ENCODE data around the gene ATXN1.

Gene ATXN1

DNA sequence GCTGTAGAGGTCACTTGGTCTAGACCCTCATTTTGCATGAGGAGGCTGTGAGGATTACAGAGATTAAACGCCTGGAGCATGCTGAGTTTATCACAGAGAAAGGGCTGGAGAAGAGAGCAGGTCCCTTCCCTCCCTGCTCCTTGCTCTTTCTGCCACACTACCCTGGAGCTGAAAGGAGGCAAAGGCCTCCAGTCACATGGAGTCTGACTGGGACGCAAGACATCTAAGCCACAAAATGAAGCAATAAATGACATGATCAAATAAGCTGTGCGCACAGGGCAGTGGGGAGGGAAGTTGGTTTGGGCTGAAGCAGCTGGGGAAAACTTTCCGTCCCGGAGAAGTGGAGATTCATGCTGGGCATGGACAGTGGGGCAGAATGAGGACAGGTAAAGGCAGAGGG is 33.3 kb downstream of the ATXN1 start:
- peaks cover 35% of the 10 kb centered on the region for H3K4me1 ChIP-seq (ENCODE audit: low read depth, poor library complexity, severe bottlenecking)
- no peak overlapping the region for H3K4me3 ChIP-seq (IDR thresholded peaks at IDR 0.05; ENCODE audit: insufficient read depth, low read depth, low read length)
- H3K27me3 ChIP-seq (ENCODE audit: insufficient read depth, low read depth), result no peaks in the 10 kb centered on the region
- no peak overlapping the region for H2AFZ ChIP-seq (ENCODE audit: low read depth)
- no peaks in the 10 kb centered on the region for H4K20me1 ChIP-seq (ENCODE audit: insufficient read depth)
- no peak overlapping the region for H3K9ac ChIP-seq
- H3K4me2 ChIP-seq, result no peak overlapping the region
- no peak overlapping the region for H3K27ac ChIP-seq
- H3K79me2 ChIP-seq (ENCODE audit: insufficient read depth, low read depth), result peaks cover 6% of the 10 kb centered on the region; the same call in 1 of the 2 replicates
- TF ChIP-seq, protein P1, sequence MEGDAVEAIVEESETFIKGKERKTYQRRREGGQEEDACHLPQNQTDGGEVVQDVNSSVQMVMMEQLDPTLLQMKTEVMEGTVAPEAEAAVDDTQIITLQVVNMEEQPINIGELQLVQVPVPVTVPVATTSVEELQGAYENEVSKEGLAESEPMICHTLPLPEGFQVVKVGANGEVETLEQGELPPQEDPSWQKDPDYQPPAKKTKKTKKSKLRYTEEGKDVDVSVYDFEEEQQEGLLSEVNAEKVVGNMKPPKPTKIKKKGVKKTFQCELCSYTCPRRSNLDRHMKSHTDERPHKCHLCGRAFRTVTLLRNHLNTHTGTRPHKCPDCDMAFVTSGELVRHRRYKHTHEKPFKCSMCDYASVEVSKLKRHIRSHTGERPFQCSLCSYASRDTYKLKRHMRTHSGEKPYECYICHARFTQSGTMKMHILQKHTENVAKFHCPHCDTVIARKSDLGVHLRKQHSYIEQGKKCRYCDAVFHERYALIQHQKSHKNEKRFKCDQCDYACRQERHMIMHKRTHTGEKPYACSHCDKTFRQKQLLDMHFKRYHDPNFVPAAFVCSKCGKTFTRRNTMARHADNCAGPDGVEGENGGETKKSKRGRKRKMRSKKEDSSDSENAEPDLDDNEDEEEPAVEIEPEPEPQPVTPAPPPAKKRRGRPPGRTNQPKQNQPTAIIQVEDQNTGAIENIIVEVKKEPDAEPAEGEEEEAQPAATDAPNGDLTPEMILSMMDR (conservative IDR thresholded peaks at IDR 0.05; ENCODE audit: low read depth, low read length), result no peak
- H3K36me3 ChIP-seq (ENCODE audit: insufficient read depth), result no peaks in the 10 kb centered on the region

DNA sequence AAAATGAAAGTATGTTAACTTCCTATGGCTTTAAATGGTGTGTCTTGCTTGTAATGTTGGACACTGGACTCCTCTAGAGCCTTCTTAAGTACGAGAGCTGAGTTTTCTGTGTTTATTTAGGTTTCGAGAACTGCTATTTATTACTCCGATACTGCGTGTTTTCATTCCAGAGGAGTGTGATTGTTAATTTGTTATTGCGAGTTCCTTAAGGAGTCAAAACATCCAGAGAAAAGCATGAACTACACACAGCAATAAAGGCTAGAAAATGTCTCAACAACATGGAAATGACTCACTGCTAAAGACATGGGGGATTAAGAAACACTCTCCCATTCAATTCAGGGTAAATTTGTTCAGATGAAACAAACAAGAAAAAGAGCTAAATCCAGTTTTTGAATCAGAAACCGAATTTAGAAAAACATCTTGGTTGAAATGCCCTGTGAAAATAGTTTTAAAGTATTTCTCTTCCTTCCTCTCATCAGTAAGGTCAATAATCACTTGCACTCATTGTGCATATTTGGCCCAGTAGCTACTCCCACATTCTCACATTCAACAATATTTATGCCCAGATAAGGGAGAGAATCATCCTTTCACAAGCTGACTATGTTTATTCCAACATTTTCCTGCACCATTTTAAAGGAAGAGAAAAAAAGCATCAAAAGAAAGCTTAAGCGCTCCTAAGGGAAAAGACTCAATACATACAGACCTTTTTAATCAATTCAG is 36.0 kb downstream of the ATXN1 start:
- Histone ChIP-seq H2AFZ (ENCODE audit: low read depth) (no peak overlapping the region), H3K4me1 (ENCODE audit: low read depth, poor library complexity, severe bottlenecking) (peaks cover 11% of the 10 kb centered on the region), H3K27me3 (ENCODE audit: insufficient read depth, low read depth) (no peaks in the 10 kb centered on the region), H3K36me3 (ENCODE audit: insufficient read depth) (no peaks in the 10 kb centered on the region), H3K4me3 (IDR thresholded peaks at IDR 0.05; ENCODE audit: insufficient read depth, low read depth, low read length) (no peak overlapping the region), H3K27ac (no peak overlapping the region), H3K4me2 (no peak overlapping the region), H3K9ac (no peak overlapping the region), H4K20me1 (ENCODE audit: insufficient read depth) (no peaks in the 10 kb centered on the region), H3K79me2 (ENCODE audit: insufficient read depth, low read depth) (peaks cover 20% of the 10 kb centered on the region; the same call in 1 of the 2 replicates)
- TF ChIP-seq, protein P1 (conservative IDR thresholded peaks at IDR 0.05; ENCODE audit: low read depth, low read length), result no peak

DNA sequence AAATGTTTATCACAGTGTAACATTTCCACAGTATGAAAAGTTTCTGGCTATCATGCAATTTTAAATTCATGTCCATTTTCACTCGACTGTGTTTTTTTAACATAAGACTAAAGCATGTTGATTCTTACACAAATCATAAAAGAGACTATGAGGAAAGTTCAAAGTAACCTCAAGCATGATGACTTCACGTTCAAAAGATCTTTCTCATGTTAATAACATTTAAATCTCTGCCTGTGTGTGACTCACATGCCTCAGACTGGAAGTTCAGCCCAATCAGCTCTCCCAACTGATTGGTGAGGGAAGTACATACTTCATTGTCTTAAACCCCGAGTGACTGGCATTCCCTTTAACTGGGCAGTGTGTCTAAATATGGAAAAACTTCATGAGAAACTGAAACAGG is 37.4 kb downstream of the ATXN1 start:
- no peaks in the 10 kb centered on the region for H3K27me3 ChIP-seq (ENCODE audit: insufficient read depth, low read depth)
- no peaks in the 10 kb centered on the region for H3K4me1 ChIP-seq (ENCODE audit: low read depth, poor library complexity, severe bottlenecking)
- no peaks in the 10 kb centered on the region for H4K20me1 ChIP-seq (ENCODE audit: insufficient read depth)
- H3K4me3 ChIP-seq (IDR thresholded peaks at IDR 0.05; ENCODE audit: insufficient read depth, low read depth, low read length), result no peak overlapping the region
- H2AFZ ChIP-seq (ENCODE audit: low read depth), result no peak overlapping the region
- no peak overlapping the region for H3K9ac ChIP-seq
- H3K36me3 ChIP-seq (ENCODE audit: insufficient read depth), result no peaks in the 10 kb centered on the region
- no peak overlapping the region for H3K27ac ChIP-seq
- TF ChIP-seq, protein P1 (conservative IDR thresholded peaks at IDR 0.05; ENCODE audit: low read depth, low read length), result no peak
- H3K4me2 ChIP-seq, result no peak overlapping the region
- H3K79me2 ChIP-seq (ENCODE audit: insufficient read depth, low read depth), result peaks cover 20% of the 10 kb centered on the region; the same call in 1 of the 2 replicates

DNA sequence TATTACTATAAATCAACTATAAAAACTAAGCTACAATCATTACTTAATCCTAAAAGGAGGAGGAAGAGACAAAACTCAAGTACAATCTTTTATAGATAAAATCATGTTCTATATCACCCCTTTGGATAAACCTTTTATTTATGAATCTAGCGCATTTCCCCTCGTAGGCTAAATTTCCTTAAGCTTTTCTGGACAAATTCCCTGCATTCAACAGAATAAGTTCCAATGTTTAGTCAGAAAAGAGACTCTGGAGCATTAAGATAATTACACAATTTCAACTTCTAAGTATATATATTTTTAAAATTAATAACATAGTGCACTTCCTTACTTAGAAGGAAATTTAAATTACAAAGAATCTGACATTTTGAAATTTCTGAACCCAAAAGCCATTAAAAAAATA is 37.9 kb downstream of the ATXN1 start:
- H3K27me3 ChIP-seq (ENCODE audit: insufficient read depth, low read depth), result no peaks in the 10 kb centered on the region
- peaks cover 20% of the 10 kb centered on the region; the same call in 1 of the 2 replicates for H3K79me2 ChIP-seq (ENCODE audit: insufficient read depth, low read depth)
- no peak overlapping the region for H3K27ac ChIP-seq
- TF ChIP-seq, protein P1 (conservative IDR thresholded peaks at IDR 0.05; ENCODE audit: low read depth, low read length), result no peak
- H3K4me1 ChIP-seq (ENCODE audit: low read depth, poor library complexity, severe bottlenecking), result no peaks in the 10 kb centered on the region
- no peak overlapping the region for H3K9ac ChIP-seq
- H2AFZ ChIP-seq (ENCODE audit: low read depth), result no peak overlapping the region
- no peaks in the 10 kb centered on the region for H4K20me1 ChIP-seq (ENCODE audit: insufficient read depth)
- no peaks in the 10 kb centered on the region for H3K36me3 ChIP-seq (ENCODE audit: insufficient read depth)
- H3K4me2 ChIP-seq, result no peak overlapping the region
- no peak overlapping the region for H3K4me3 ChIP-seq (IDR thresholded peaks at IDR 0.05; ENCODE audit: insufficient read depth, low read depth, low read length)

Data from KMS-11 (cell line).